GM19035 (cell line): ENCODE results near the gene PEBP1.

ENCODE experiments used
- ATAC-seq: cut with Tn5 transposase; IDR thresholded peaks from one replicate; pipeline ENCODE4 v1.9.1; 2021; ENCODE audit not compliant: unreplicated experiment

PEBP1 gene

GRCh38 chr12:118135788-118136558 is at the start of gene PEBP1:
Gene PEBP1 (plus strand): TSS chr12:118136124. CDS start chr12:118136210, 86 bp downstream.
- ATAC-seq = peak; percentile 94

DNA sequence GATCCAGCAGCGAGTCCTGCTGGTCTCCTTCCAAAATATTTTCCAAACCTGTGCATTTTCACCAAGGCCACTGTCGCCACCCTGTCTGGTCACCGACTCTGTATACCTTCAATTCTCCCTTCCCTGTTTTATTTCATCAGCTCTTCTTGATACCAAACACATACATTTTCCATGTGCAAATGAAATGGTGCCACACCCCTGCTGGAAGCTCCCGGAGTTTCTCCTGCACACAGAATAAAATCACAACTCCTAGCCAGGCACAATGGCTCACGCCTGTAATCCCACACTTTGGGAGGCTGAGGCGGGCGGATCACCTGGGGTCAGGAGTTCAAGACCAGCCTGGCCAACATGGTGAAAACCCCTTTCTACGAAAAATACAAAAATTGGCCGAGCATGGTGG is 46.1 kb upstream of the PEBP1 start:
- no peak for ATAC-seq

DNA sequence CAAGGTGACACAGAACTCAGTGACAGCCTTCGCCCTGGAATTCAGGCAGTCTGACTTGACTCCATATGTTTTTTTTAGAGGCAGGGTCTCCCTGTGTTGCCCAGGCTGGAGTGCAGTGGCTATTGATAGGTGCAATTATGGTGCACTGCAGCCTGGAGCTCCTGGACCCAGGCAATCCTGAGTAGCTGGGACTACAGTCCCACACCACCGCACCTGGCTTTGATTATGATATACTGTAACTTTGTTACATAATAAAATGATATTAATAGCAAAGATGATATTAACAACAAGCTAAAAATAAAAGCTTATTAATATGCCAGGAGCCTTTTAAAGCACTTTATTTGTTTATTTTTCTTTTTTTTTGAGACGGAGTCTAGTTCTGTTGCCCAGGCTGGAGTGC is 41.9 kb upstream of the PEBP1 start:
- no peak for ATAC-seq

DNA sequence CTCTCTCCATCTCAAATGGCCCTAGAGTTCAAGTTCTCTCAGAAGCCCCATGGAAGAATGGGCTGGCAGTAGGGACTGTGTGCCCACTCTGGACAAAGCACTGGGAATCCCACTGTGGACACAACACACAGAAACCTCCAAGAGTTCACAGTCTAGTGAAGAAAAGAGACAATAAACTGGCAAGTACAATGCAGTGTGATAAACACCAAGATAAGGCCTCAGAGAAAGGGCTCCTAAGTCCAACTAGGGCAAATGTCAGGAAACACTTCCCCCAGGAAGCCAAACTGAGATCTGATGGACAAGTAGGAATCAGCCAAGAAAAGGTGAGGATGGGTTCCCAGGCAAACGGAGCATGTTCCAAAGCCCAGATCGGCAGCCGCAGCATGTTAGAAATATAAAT is 37.5 kb upstream of the PEBP1 start:
- no peak for ATAC-seq

DNA sequence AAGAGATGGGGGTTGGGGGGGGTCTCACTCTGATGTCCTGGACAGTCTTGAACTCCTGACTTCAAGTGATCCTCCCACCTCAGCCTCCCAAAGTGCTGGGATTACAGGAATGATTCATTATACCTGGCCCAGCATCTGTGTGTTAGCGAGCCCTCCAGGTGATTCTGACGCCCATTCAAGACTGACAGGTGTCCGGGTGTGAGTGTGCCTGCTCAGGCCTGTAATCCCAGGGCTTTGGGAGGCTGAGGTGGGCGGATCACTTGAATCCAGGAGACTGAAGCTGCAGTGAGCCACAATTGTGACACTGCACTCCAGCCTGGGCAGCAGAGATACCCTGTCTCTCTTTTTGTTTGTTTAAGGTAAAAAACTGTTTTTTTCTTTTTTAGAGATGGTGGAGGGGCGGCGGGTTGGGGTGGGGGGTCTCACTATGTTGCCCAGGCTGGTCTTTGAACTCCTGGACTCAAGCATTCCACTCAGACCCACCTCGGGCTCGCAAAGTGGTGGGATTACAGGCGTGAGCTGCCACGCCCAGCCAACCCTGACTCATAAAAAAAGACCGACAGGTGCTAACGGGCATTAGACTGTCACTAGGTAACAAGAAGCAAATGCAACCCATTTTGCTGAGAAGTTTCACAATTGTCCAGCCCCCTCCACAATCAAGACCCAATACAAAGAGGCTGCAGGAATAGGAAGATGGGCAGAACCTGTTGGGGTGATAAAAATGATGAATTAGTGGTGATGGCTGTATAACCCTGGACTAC is 36.8 kb upstream of the PEBP1 start:
- no peak for ATAC-seq

GRCh38 chr12:118101051-118101450 is 34.9 kb upstream of the PEBP1 start:
- ATAC-seq = no peak

DNA sequence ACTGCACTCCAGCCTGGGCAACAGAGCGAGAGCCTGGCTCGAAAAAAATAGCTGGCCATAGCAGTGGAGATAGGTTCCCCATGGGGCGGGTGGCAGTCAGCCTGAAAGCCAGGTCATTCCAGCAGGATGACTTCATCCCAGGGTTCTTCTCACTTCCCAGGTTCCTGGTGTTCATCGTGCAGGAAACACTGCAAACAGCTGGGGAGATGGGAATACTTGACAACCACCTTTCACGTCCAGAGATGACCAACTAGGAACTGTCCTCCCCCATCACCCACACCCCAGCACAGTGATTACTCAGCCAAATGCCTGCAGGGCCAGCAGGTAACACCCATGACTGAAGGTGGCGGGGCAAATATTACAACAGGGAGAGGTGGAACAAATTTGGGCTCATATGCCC is 33.9 kb upstream of the PEBP1 start:
- ATAC-seq = no peak

DNA sequence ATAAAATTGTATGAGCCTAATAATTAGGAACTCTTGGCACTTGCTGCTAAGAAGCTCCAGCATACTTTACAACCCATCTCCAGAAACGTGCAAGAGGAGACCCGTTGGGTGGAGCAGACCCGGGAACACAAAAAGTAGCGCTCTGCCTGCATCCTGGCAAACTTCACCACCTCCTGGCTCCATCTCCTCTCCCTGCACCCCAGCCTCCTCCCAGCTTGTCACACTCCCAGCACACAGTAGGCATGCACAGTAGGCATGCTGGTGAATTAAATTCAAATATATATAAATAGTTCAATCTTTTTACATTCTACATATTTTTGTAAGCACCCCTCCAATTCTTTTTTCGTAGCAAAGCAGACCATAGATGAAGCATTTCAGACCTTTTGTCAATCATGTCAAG is 33.3 kb upstream of the PEBP1 start:
- no peak for ATAC-seq

DNA sequence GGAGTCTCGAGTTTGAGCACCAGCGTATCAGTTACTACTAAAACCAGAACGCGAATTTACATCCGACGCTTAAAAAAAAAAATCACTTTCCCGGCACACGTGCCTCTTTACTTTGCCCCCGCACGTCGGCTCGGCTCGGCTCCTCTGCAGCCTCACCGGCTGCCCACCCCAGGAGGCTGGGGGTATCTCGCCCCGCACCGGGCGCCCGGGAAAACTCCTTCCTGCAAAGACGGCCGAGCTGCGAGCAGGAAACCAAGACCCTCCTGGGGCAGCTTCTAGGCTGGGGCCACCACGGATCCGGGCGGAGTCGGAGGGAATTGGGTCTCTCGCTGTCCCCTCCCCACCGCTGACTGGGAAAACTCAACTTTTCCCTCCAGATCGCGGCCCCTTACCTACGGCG is 32.7 kb upstream of the PEBP1 start:
- ATAC-seq = no peak

GRCh38 chr12:118103601-118104382 is 32.1 kb upstream of the PEBP1 start, which contains the start of gene VSIG10:
Gene VSIG10 (minus strand): TSS chr12:118104011. CDS start chr12:118103671, 340 bp downstream.
- no peak for ATAC-seq

DNA sequence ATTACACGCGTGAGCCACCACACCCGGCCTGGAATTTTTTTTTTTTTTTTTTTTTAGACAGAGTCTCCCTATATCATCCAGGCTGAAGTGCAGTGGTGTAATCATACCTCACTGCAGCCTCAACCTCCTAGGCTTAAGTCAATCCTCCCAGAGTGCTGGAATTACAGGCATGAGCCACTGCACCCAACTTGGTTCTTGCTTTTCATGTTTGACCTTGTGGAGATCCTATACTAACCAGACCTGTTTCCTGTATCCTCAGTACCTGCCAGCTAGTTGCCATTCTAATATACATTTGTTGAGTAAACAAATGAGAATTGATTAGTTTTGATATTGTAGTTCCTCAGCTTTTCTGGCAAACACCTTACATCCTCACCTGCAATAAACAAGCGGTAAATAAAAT is 28.9 kb upstream of the PEBP1 start:
- ATAC-seq = no peak

- no peak for ATAC-seq
Observed at GRCh38 chr12:118107694-118108093, 28.2 kb upstream of the PEBP1 start.

DNA sequence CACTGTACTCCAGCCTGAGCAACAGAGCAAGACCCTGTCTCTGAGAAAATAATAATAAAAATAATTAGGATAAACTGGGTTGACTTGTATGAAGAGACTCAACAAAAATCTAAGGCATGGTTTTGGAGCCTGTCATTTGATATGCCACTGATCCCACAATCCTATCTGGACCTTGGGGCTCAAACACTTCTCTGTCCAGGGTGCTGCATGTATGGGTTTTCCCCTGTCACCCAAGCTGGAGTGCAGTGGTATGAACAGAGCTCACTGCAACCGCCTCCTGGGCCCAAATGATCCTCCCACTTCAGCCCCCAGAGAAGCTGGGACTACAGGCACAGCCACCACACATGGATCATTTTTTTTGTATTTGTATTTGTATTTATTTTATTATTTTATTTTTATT is 26.8 kb upstream of the PEBP1 start:
- no peak for ATAC-seq

DNA sequence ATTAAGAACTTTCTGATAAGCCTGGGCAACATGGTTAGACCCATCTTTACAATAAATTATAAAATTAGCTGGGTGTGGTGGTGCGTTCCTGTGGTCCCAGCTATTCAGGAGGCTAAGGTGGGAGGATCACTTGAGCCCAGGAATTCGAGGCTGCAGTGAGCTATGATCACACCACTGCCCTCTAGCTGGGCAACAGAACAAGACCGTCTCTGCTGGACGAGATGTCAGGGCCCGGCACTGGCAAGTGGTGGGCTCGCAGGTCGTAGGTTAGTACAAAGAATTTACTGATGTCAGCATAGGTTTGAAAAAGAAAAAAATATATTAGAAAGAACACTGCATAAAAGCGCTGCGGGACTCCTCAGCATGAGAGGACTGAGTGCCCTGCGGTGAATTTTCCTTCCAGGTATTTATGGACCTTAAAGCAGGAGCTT is 16.5 kb upstream of the PEBP1 start:
- ATAC-seq = no peak

- peak; percentile 74 for ATAC-seq
Observed at GRCh38 chr12:118120579-118121363, 15.2 kb upstream of the PEBP1 start.

DNA sequence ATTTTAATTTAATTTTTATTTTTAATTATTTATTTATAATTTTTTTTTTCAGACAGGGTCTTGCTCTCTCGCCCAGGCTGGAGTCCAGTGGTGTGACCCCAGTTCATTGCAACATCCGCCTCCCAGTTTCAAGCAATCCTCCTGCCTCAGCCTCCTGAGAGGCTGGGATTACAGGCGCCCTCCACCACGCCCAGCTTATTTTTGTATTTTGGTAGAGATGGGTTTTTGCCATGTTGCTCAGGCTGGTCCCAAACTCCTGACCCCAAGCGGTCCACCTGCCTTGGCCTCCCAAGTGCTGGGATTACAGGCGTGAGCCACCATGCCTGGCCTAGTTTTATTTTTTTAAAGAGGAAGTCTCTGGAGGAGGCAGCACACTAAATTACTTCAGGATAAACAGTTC is 13.7 kb upstream of the PEBP1 start:
- ATAC-seq = no peak

DNA sequence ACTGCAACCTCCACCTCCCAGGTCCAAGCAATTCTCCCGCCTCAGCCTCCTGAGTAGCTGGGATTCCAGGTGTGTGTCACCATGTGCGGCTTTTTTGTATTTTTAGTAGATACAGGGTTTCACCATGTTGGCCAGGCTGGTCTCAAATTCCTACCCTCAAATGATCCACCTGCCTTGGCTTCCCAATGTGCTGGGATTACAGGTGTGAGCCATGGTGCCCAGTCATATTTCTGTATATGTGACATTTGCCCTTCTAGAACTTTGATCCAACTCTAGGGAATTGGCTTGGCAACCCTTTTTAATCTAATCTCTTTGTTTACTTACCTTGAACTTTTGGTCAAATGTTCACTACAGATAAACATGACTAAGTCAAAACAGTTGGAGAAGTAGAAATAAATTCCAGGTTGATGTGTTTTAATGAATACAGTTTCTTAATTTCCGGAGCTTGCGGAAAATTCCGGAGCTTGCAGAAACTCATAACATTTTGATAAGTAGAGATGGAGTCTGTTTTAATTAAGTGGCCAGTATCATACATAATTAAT is 11.5 kb upstream of the PEBP1 start:
- no peak for ATAC-seq

GRCh38 chr12:118125743-118126118 is 10.2 kb upstream of the PEBP1 start:
- ATAC-seq = no peak

- ATAC-seq = no peak
Observed at GRCh38 chr12:118126119-118126757, 9.7 kb upstream of the PEBP1 start.

DNA sequence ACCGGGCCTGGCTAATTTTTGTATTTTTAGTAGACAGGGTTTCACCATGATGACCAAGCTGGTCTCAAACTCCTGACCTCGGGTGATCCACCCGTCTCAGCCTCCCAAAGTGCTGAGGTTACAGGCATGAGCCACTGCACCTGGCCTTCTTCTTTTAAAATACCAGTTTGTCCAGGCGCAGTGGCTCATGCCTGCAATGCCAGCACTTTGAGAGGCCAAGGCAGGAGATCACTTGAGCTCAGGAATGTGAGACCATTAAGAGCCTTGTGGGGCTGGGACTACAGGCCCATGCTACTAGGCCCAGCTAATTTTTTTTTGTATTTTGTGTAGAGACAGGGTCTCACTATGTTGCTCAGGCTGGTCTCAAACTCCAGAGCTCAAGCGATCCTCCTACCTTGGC is 8.1 kb upstream of the PEBP1 start:
- ATAC-seq = no peak
